ENCODE data around the gene GALP.

Gene GALP

GRCh38 chr19:56221851-56222250 lies 46.0 kb downstream of the GALP start:
- no peaks in the 10 kb centered on the region for H3K4me1 ChIP-seq (ENCODE audit: control insufficient read depth, low read length)
- no peaks in the 10 kb centered on the region for H3F3A ChIP-seq (ENCODE audit: control insufficient read depth, insufficient read depth)
- H3K9me3 ChIP-seq (ENCODE audit: control insufficient read depth, insufficient read depth, low read length) = no peaks in the 10 kb centered on the region
- H3K9me2 ChIP-seq (replicated peaks; ENCODE audit: control insufficient read depth, low read length) = no peaks in the 10 kb centered on the region
- no peaks in the 10 kb centered on the region for H3K27me3 ChIP-seq (ENCODE audit: control insufficient read depth, low read length)
- H3K36me3 ChIP-seq (ENCODE audit: control insufficient read depth, low read length) = no peaks in the 10 kb centered on the region
- no peak overlapping the region for H3K4me2 ChIP-seq (ENCODE audit: low read length)
- H3K27ac ChIP-seq (ENCODE audit: low read depth, low read length) = no peak overlapping the region
- H3K4me3 ChIP-seq (ENCODE audit: low read length) = no peak overlapping the region
- no peaks in the 10 kb centered on the region for H3K79me2 ChIP-seq (ENCODE audit: control insufficient read depth, low read length)
- H4K20me1 ChIP-seq (ENCODE audit: control insufficient read depth, insufficient read depth, low read depth, low read length) = no peaks in the 10 kb centered on the region
- TF ChIP-seq EZH2phosphoT487 (IDR thresholded peaks at IDR 0.05; ENCODE audit: borderline replicate concordance, low read length) = no peak
- TF ChIP-seq, protein P1, sequence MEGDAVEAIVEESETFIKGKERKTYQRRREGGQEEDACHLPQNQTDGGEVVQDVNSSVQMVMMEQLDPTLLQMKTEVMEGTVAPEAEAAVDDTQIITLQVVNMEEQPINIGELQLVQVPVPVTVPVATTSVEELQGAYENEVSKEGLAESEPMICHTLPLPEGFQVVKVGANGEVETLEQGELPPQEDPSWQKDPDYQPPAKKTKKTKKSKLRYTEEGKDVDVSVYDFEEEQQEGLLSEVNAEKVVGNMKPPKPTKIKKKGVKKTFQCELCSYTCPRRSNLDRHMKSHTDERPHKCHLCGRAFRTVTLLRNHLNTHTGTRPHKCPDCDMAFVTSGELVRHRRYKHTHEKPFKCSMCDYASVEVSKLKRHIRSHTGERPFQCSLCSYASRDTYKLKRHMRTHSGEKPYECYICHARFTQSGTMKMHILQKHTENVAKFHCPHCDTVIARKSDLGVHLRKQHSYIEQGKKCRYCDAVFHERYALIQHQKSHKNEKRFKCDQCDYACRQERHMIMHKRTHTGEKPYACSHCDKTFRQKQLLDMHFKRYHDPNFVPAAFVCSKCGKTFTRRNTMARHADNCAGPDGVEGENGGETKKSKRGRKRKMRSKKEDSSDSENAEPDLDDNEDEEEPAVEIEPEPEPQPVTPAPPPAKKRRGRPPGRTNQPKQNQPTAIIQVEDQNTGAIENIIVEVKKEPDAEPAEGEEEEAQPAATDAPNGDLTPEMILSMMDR (IDR thresholded peaks at IDR 0.05; ENCODE audit: low read depth, low read length, poor library complexity, severe bottlenecking) = peak; percentile 1

DNA sequence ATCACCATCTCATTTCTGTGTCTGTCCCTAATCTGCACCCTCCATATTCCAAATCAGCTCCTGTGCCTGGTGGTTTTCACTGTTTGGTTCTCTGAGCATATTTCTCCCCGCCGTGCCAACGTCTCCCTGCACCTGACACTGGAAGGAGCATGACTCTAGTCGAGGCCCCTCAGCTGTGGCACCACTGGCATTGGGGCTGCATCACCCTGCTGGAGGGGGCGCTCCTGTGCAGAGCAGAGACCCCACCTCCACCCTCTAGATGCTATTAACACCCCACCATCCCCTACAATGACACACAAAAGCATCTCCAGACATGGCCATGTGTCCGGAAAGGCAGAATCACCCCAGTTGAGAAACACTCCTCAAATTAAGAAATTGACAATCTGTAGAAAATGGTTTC lies 47.1 kb downstream of the GALP start:
- no peak overlapping the region for H3K4me2 ChIP-seq (ENCODE audit: low read length)
- H3K27ac ChIP-seq (ENCODE audit: low read depth, low read length) = no peak overlapping the region
- H3K27me3 ChIP-seq (ENCODE audit: control insufficient read depth, low read length) = no peaks in the 10 kb centered on the region
- H3K36me3 ChIP-seq (ENCODE audit: control insufficient read depth, low read length) = no peaks in the 10 kb centered on the region
- no peaks in the 10 kb centered on the region for H3K9me3 ChIP-seq (ENCODE audit: control insufficient read depth, insufficient read depth, low read length)
- no peaks in the 10 kb centered on the region for H3F3A ChIP-seq (ENCODE audit: control insufficient read depth, insufficient read depth)
- H3K4me1 ChIP-seq (ENCODE audit: control insufficient read depth, low read length) = no peaks in the 10 kb centered on the region
- H3K4me3 ChIP-seq (ENCODE audit: low read length) = no peak overlapping the region
- H3K79me2 ChIP-seq (ENCODE audit: control insufficient read depth, low read length) = no peaks in the 10 kb centered on the region
- TF ChIP-seq, protein P1 (IDR thresholded peaks at IDR 0.05; ENCODE audit: low read depth, low read length, poor library complexity, severe bottlenecking) = no peak
- TF ChIP-seq EZH2phosphoT487 (IDR thresholded peaks at IDR 0.05; ENCODE audit: borderline replicate concordance, low read length) = no peak
- no peaks in the 10 kb centered on the region for H4K20me1 ChIP-seq (ENCODE audit: control insufficient read depth, insufficient read depth, low read depth, low read length)
- no peaks in the 10 kb centered on the region for H3K9me2 ChIP-seq (replicated peaks; ENCODE audit: control insufficient read depth, low read length)

GRCh38 chr19:56223481-56223880 lies 47.7 kb downstream of the GALP start:
- no peak overlapping the region for H3K27ac ChIP-seq (ENCODE audit: low read depth, low read length)
- H3K9me2 ChIP-seq (replicated peaks; ENCODE audit: control insufficient read depth, low read length) = no peaks in the 10 kb centered on the region
- H3F3A ChIP-seq (ENCODE audit: control insufficient read depth, insufficient read depth) = no peaks in the 10 kb centered on the region
- no peaks in the 10 kb centered on the region for H3K9me3 ChIP-seq (ENCODE audit: control insufficient read depth, insufficient read depth, low read length)
- TF ChIP-seq, protein P1 (IDR thresholded peaks at IDR 0.05; ENCODE audit: low read depth, low read length, poor library complexity, severe bottlenecking) = no peak
- H3K4me2 ChIP-seq (ENCODE audit: low read length) = no peak overlapping the region
- H3K27me3 ChIP-seq (ENCODE audit: control insufficient read depth, low read length) = no peaks in the 10 kb centered on the region
- no peaks in the 10 kb centered on the region for H3K36me3 ChIP-seq (ENCODE audit: control insufficient read depth, low read length)
- no peaks in the 10 kb centered on the region for H3K79me2 ChIP-seq (ENCODE audit: control insufficient read depth, low read length)
- H4K20me1 ChIP-seq (ENCODE audit: control insufficient read depth, insufficient read depth, low read depth, low read length) = no peaks in the 10 kb centered on the region
- H3K4me1 ChIP-seq (ENCODE audit: control insufficient read depth, low read length) = no peaks in the 10 kb centered on the region
- H3K4me3 ChIP-seq (ENCODE audit: low read length) = no peak overlapping the region
